Epidermal melanocyte (primary cell): ENCODE results near the gene FRAS1.

Source experiments
- DNase-seq: peaks from one replicate; pipeline ENCODE4 v3.0.0; 2011; ENCODE audit warnings: low spot score; ENCODE audit not compliant: insufficient read length

Gene FRAS1

DNA sequence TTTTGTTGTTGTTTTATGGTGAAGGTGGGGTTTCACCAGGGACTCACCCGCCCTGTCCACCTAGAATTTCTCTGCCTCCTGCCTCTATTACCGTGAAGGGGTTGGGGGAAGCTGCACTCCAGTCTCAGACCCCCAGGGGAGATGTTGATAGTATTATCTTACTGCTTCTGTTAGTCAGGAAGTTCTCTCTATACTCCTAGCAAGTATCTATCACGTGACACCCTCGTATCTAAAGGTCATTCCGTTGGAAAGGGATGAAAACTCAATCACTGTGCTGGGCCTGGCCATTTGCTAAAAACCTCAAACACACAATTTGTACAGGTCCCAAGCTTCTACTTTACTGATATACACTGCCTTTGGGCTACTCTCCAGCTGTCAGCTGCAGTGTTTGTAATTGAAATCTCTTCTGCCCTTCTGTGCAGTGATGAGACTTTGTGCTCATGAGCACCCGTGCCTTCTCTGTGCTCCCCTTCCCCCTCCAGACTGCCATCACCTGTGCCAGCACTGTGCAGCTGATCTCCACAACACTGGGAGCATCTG, 306.0 kb downstream of the FRAS1 start:
- no peak for DNase-seq

DNA sequence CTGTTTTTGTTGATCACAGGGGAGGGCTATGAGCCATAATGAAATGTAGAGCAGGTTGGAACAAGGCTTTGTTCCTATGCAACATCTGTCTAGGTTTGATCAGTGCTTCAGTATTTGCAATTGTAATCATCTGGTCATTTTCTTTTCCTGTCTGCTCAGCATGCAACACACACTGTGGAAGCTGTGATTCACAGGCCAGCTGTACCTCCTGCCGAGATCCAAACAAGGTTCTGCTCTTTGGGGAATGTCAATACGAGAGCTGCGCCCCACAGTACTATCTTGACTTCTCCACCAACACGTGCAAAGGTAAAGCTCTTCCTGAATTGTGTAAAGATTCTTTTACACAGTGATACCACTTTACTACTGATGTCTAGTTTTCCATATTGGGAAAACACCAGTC, 312.6 kb downstream of the FRAS1 start:
- DNase-seq, result no peak

DNA sequence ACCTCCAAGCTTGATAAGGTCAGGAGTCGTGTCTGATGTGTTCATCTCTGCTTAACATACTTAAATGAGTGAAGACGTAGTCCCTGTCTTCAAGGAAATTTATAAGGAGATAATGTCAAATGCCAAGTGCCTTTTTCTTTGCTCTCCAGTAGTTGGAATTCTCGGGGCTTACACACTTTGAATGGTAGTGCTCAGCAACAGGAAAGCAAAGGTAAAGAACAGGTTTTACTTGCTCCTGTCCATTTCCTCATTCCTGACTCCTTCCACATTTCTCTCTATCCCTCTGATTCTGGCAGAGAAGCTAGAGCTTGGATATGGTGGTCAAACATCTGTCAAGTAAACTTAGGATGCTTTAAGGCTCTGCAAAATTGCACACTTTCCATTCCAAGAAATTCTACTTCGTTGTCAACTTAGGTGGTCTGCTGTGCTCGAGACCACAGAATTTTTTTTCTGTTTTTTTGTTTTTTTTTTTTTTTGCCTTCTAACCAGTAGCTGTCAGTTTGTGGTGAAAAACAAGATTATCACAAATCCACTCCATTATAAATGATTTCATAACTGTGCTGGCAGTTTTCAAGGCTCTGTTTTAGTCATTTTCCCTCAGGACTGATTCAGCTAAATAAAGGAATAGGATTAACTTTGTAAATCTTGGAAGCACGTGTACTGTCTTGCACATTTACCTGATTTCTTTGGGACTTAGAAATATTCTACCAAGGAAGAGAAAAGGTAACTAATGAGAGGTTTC, 313.7 kb downstream of the FRAS1 start:
- DNase-seq, result no peak

DNA sequence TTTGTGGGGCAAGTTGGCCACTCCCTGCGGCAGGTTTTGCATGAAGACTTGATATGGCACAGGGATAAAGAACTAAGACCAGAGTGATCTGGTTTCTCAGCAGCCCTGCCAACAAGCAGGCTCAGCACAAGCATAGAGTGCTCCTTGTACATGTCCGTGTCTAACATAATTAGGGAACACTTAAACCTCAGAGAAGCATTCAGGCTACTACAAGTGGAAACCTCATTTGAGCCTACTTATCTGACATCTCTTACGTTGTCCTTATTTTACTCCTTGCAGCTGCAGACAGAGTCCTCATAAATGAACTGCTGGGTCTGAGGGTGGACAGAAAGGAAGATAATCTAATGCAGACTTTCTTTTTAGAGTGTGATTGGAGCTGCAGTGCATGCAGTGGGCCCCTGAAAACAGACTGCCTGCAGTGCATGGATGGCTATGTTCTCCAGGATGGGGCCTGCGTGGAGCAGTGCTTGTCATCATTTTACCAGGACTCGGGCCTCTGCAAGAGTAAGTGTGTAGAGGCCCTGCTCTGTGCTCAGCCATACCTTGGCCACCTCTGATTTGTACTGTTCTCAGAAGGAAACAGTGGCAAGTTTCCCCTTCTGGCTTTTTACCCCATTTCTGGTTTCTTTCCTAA, 315.3 kb downstream of the FRAS1 start:
- no peak for DNase-seq

DNA sequence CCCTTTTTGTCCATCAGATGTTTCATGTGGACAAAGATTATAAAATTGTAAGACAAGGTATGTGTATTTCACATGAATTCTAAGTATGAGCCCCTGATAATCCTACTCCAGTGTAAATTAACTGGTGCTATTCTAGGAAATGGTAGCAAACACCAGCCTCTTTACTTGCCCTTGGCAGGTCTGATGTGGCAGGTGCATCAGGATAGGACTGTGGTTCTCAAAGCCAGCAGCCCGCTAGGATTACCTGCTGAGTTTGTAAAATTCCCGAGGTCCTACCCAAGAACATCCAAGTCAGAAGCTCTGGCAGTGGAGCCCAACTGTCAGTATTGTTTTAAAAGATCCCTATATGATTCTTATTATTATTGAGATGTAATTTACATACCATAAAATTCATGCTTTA, 320.4 kb downstream of the FRAS1 start:
- no peak for DNase-seq

DNA sequence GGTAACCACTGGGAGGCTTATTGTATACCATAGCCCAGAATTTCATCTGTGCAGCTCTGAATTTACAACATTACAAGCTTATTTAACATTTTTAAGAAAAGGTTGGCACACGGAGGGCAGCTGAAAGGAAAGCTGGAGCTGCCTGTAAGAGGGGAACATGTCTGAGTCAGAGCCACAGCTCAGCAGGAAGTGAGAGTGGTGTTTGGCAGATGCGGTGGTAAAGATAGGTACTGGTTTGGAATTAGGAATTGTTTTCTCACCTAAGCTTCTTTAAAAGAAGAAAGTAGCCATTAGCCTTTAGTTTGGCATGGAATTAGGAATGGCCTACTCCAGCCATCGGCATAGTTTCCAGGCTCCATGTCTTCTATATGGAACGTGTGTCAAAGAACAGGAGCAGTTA, 321.9 kb downstream of the FRAS1 start:
- no peak for DNase-seq

DNA sequence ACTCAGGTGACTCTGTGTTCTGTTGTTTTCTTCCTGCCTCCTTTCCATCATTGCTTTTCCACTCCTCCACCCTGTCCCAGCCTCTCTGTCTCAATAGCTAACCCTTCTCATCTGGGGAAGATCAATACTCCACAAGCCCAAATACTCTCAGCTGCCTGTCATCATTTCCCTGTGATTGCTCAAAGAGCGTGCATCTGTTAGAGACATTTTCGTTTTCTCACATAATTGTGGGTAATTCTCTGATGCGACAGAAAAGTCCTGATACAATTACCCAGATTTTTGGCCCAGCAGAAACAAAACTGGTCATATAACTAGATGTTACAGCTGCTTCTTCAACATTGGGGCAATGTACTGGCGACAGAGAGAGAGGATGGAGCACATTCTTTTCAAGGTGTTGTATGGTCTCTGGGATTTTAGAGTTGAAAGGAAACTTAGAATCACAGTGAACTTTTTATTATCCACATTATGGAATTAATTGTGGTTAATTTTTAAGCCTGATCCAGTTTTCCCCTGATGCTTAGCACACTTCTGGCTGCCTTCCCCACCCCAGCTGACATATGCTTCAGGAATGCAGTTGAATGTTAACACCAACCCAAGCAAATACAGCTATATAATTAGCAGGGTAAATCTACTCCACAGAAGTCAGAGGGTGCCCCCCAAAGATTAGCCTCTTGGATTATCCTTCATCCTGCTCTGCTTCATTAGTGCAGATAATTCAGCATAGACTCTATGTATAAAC, 323.0 kb downstream of the FRAS1 start:
- no peak for DNase-seq

DNA sequence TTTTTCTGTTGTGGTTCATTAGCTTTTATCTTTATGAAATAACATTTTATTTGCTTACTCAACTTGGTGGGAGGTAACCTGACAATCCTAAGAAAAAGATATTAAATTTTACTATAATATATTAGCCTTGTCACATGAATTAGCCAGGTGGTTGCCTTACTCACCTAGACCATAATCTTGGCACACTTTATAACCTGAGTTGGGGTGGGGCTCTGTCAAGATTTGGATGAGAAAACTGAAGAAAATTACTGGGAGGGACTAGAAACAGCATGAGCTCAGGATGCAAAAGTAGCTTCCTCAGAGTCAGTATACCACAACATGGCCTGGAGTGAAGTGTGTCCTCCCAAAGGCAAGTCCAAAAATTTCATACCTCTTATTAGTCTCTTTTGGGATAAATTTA, 329.6 kb downstream of the FRAS1 start:
- DNase-seq, result no peak

DNA sequence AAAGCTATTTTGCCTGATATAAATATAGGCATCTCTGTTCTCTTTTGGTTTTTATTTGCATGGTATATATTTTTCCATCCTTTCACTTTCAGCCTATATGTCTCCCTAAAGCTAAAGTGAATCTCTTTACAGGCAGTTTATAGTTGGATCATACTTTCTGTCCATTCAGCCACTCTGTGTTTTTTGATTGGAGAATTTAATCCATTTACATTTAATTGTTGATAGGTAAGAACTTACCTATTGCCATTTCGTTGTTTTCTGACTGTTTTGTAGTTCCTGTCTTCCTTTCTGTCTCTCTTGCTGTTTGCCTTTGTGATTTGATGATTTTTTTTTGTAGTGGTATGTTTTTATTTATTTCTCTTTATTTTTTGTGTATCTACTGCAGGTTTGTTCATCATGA, 338.5 kb downstream of the FRAS1 start:
- DNase-seq, result no peak

DNA sequence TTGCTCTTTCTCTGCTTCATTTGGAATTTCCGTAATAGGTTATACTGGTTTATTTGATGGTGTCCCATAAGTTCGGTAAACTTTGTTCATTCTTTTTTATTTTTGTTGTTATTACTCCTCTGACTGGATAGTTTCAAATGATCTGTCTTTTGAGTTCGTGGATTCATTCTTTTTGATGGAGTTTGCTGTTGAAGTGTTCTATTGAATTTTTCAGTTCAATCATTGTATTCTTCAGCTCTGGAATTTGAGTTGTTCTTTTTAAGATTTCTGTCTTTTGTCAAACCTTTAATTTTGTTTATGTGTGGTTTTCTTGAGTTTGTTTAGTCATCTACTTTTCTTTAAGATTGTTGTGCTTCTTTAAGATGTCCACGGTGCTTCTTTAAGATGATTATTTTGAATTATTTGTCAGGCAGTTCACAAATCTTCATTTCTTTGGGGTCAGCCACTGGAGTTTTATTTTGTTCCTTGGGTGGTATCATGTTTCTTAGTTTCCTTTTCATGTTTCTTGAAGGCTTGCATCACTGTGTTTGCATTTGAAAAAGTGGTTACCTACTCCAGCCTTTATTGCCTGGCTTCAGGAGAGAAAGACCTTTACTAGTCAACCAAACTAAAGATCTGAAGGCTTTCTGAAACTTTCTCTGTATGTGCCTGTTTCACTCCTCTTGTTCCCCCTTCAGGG, 339.6 kb downstream of the FRAS1 start:
- no peak for DNase-seq

DNA sequence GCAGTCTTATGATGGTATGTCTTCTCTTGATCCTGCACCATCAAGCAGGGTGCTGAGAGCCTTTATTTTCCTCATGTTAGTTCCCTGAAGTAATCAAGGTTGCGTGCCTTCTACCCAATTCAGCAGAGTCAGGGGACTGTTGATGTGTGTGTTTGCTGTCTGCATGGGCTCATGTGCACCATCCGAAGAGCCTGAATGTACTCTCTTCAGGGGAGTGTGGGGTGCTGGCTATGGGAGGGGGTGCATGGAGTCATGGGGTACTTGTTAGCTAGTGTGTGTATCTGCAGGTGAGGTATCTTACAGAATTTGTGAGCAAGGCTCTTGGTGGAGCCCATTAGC, 340.1 kb downstream of the FRAS1 start:
- no peak for DNase-seq

DNA sequence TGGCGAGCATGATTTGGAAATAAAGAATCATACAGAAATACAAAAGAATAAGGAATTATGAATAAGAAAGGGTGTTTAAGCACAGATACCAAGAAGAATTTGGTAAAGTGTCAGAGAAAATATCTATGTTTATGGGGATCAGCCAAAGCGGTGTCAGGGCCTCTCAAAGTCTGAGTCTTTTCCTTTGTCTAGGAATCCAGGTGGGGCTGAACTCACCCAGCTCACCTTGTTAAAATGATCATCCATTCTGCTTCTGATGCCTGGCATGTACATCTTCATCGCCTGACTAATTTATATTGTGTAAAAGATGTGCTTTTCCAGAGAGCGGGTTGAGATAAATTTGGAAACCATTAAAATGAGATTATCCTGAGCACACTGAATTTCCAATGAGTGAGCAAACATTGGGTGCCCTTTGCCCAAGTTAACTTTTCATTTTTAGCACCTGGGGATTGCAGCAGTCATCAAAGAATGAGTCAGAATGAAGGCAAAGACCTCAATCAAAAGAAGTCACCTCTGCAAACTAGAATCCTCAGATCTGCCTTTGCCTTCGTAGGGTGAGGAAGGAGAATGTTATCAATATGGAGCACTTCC, 352.6 kb downstream of the FRAS1 start:
- no peak for DNase-seq

DNA sequence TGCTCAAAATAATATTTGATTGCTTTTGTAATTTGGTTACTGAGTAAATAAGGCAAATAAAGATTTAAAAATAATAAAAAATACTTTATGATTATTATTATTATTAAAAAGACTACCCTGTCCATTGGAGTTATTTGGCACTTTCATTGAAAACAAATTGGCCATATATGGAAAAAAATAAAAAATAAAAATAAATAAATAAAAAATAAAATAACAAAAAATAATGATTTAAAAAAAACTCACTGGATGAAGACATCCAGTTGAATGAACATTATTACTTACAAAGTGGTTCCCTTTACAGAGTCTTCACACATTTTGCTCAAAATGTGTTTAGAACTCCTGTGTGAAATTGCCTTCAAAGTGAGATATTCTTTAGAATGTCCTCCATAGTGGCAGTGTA, 353.1 kb downstream of the FRAS1 start:
- DNase-seq, result no peak

DNA sequence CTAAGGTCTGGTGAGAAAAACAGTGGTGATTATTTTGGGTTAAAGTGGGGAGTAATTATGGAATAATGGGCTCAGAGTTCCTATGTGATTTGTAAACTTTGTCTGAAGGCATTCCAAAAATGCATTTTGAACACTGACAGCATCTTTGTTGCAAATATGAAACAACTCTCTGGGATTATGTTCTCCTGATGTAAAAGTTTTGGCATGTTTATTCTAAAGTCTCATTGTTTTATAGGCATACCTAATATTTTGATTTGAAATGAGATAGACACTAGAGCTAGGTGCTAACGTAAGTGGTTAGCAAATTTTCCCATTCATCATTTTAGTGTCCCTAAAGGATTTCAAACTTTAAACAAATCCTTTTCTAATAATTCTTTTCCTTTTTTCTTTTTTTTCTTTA, 353.6 kb downstream of the FRAS1 start:
- no peak for DNase-seq

DNA sequence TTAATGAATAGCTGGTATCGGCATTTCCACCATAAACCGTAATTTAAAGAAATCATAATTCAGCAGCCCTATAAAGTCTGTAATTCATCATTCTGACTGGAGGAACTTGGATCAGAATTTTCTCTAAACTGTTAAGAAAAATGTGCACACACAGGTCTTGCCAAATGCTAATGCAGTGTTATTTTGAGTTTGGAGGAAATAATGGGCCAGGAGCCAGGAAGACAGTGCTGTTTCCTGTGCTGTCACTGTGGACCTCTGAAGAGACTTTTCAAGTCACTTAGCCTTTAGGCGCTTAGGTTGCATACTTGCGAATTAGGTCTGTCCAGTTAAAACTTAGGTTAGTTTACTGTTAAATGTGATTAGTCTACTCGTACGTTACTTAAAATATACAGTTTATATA, 357.0 kb downstream of the FRAS1 start:
- DNase-seq, result no peak

DNA sequence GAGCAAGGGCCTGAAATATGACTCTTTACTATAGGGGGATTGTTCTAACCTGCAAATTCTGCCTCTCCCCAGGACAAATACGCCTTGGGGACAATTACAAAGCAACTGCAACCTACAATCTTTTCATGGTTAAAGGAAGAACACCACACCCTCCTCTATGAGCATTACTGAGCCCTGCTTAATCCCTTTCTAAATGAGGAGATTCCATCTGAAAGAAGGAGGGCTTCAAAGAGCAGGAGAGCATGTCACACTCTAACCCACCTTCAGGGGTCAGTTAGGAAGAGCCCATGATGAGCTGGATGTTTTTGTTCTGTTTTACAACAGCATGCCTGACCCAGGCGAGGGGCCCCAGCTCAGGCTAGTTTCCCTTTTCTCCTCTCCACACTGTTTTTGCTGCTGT, 360.5 kb downstream of the FRAS1 start:
- no peak for DNase-seq

DNA sequence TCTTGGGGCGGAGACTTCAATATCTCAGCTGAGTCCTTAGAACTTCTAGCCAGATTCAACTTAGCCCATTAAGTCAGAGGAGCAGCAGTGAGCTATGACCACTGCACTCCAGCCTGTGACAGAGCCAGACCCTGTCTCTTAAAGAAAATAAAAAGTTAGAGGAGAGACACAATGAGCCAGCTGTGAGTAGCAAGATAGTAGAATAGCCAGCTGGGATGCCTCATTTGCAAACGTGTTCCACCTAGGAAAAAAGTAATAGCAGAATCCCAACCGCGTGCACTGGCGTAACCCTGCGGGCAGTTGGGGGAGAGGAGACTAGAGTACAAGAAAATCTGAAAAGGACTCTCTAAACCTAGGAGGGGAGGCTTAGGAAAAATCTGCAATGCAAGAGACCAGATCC, 361.3 kb downstream of the FRAS1 start:
- no peak for DNase-seq

DNA sequence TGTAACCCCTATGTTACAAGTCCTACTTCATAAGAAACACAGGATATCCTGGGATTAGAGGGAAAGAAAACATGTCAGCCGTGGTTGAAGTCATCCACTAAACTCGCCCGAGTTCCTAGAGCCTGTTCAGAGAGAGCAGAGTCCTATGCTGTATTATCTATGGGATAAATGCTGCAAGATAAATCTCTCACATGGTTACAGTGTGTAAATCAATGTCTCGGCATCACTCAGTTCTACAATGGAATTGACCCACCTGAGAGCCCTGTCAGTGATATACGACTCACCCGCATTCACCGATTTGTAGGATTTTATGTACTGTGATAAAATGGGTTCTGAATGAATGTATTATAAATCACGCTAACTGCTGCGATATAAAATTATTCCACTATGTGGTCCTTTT, 366.7 kb downstream of the FRAS1 start:
- DNase-seq, result no peak

DNA sequence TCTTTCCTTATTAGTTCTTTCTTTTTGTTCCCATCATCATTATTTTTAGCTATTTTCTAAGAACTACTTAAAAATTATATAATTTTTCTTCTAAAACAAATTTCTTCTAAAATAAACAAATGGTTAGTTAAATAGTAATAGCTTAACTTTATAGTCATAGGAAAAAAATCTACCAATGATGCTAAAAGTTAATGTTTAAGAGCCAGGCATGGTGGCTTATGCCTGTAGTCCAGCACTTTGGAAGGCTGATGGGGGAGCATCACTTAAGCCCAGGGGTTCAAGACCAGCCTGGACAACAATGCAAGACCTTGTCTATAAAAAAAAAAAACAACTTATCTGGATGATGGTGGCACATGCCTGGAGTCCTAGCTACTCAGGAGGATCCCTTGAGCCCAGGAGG, 367.3 kb downstream of the FRAS1 start:
- DNase-seq, result no peak

DNA sequence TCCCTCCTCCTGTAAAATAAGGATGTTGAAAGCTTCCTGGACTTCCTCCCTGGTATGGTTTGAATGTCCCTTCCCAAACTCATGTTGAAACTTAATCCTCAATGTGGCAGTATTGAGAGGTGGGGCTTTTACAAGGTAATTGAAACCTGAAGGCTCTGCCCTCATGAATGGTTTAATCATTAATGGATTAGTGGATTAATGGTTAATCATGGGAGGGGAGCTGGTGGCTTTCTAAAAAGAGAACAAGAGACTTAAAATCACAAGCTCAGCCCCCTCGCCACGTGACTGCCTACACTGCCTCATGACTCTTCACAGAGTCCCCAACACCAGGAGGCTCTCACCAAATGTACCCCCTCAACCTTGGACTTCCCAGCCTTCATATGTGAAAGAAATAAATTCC, 369.8 kb downstream of the FRAS1 start:
- DNase-seq, result no peak

DNA sequence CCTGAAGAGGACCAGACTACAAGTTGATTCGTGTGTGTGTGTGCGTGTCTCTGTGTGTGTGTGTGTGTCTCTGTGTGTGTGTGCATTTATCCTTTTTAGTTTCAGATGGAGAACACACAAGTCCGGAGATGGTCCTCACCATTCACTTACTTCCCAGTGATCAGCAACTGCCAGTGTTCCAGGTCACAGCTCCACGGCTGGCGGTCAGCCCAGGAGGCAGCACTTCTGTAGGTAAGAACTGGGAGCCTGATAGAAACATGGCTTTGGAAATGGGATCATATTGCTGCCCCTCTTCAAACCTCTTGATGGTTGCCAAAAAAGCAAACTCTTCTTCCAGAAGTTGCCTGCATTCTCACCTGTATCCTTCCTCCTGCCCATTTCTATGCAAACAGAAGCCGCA, 371.9 kb downstream of the FRAS1 start:
- no peak for DNase-seq

DNA sequence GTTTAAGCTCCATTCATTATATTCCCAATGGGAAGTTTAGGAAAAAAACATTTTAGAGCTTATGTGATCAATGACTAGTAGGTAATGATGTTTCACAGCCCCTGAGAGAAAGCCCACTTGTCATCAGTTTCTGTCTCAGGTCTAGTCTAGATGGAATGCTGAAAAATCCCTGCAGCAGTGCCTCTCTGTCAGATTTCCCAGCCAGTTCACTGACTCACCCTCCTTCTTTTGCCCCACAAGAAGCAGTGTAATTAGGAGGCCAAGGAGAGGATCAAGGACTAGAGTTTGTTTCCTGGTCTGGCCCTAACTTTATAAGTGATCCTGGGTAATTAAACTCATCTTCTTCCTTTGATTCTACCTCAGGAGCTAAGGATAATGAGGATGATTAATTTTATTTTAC, 375.8 kb downstream of the FRAS1 start:
- no peak for DNase-seq
